Ovary (tissue), 3 donors: ENCODE results near the gene NEURL3.

Experiments
- POLR2A ChIP-seq: fragments of 450-650 bp; IDR thresholded peaks from one replicate; pipeline ENCODE4 v1.6.1; 2017; ENCODE audit warnings: antibody characterized with exemption, mild to moderate bottlenecking, moderate library complexity
- TF ChIP-seq, protein P1 (sequence below), 3 donors: fragments of 450-650 bp in 2 of 3; fragments of 200-600 bp in 1 of 3; IDR thresholded peaks; one replicate each; pipeline versions ENCODE4 v1.5.1 to v1.8.0; 2016 to 2022; ENCODE audit warnings: antibody characterized with exemption in 3 of 3, mild to moderate bottlenecking in 1 of 3
- donor health status: DM: no; HTN: no; CAD: no.

DNA sequence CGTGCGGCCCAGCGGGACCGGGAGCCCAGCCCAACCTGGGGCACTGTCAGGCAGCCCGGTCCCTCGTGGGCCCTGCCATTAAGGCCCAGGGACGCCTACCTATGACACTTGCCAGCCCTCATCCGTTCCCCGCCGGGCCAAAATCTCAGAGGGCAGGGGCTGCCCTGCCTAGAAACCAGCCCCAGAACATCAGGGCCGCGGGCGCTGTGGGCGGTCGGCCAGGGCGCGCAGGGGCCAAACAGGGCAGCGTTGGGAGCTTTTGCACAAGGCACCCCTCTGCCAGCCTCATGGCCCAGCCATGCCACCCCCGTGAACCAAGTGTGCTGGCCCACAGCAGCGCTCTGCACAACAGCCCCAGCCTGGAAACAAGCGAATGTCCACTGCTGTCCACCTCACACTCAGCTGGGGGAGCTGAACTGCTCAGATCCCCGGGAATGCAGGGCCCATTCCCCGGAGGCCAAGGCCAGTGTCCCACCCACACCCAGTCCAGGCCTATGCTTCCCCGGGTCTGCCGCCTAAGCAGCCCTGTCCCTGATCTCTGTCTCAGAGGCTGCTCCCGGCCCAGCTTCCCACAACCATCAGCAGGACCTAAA, 3.5 kb upstream of the NEURL3 start:
- TF ChIP-seq, protein P1, sequence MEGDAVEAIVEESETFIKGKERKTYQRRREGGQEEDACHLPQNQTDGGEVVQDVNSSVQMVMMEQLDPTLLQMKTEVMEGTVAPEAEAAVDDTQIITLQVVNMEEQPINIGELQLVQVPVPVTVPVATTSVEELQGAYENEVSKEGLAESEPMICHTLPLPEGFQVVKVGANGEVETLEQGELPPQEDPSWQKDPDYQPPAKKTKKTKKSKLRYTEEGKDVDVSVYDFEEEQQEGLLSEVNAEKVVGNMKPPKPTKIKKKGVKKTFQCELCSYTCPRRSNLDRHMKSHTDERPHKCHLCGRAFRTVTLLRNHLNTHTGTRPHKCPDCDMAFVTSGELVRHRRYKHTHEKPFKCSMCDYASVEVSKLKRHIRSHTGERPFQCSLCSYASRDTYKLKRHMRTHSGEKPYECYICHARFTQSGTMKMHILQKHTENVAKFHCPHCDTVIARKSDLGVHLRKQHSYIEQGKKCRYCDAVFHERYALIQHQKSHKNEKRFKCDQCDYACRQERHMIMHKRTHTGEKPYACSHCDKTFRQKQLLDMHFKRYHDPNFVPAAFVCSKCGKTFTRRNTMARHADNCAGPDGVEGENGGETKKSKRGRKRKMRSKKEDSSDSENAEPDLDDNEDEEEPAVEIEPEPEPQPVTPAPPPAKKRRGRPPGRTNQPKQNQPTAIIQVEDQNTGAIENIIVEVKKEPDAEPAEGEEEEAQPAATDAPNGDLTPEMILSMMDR (IDR thresholded peaks at IDR 0.05) = no peak
- no peak for TF ChIP-seq POLR2A
